K562 (cell line): ENCODE results near the gene CNTD1. TPM values are rescaled to one million over a fixed set of nuclear protein-coding genes. Genes with fewer than 3 reads are reported as not detected.
A peak's percentile ranks its signal among the peaks of the same experiment; 100 is the strongest.

ENCODE experiments used
- ATF2 ChIP-seq: sonication (generic); formaldehyde crosslinking; IDR thresholded peaks from 2 replicates; pipeline ENCODE4 v1.8.1; 2022; ENCODE audit warnings: missing genetic modification reagents
- BCOR ChIP-seq: fragments of 450-650 bp; IDR thresholded peaks from 2 replicates; pipeline ENCODE4 v1.6.1; 2016
- CTCF ChIP-seq, 3 experiments: IDR thresholded peaks in 2 of 3; conservative IDR thresholded peaks in 1 of 3; 2 replicates each; pipeline ENCODE4 v1.5.1; 2011 to 2012; ENCODE audit warnings: low read length in 3 of 3, mild to moderate bottlenecking in 3 of 3, control low read depth in 2 of 3, improper control_type of control experiment in 1 of 3, inconsistent platforms in 1 of 3, low read depth in 1 of 3, mixed read lengths in 1 of 3, moderate library complexity in 1 of 3; ENCODE audit not compliant: insufficient read depth in 2 of 3
- E2F5 ChIP-seq: sonication (generic); formaldehyde crosslinking; IDR thresholded peaks from 2 replicates; pipeline ENCODE4 v1.8.0; 2022; ENCODE audit warnings: mild to moderate bottlenecking, missing genetic modification reagents
- FOXJ2 ChIP-seq: fragments of 200-800 bp; sonication (Bioruptor generic); IDR thresholded peaks from 2 replicates; pipeline ENCODE4 v1.6.1; 2016; ENCODE audit warnings: missing genetic modification characterization, missing compliant biosample characterization
- GATA2 ChIP-seq: sonication (generic); formaldehyde crosslinking; IDR thresholded peaks from 2 replicates; pipeline ENCODE4 v1.4.0; 2020; ENCODE audit warnings: mild to moderate bottlenecking, missing genetic modification reagents
- HDAC6 ChIP-seq: IDR thresholded peaks from 2 replicates; pipeline ENCODE4 v1.6.1; 2012; ENCODE audit warnings: low read depth, mild to moderate bottlenecking, control low read depth, inconsistent platforms, low read length, moderate library complexity
- KDM4B ChIP-seq, 2 experiments: fragments of 450-650 bp in 1 of 2; sonication (generic) in 1 of 2; IDR thresholded peaks; 2 replicates each; pipeline ENCODE4 v1.6.1; 2016 to 2017; ENCODE audit warnings: borderline replicate concordance in 2 of 2, antibody characterized with exemption in 1 of 2, low read depth in 1 of 2, mild to moderate bottlenecking in 1 of 2
- MED1 ChIP-seq: sonication (generic); formaldehyde crosslinking; IDR thresholded peaks from 2 replicates; pipeline ENCODE4 v1.8.1; 2023; ENCODE audit warnings: missing genetic modification reagents, borderline replicate concordance
- NEUROD1 ChIP-seq: fragments of 150-350 bp; IDR thresholded peaks from 2 replicates; pipeline ENCODE4 v1.6.1; 2014; ENCODE audit warnings: borderline replicate concordance, low read length, low read depth; ENCODE audit not compliant: partially characterized antibody
- POLR3G ChIP-seq: IDR thresholded peaks from 2 replicates; pipeline ENCODE4 v1.6.1; 2011; ENCODE audit not compliant: insufficient read length, insufficient replicate concordance; ENCODE audit errors: extremely low read depth
- RFX7 ChIP-seq: fragments of 250-450 bp; sonication (Bioruptor Pico); IDR thresholded peaks from 2 replicates; pipeline ENCODE4 v1.5.1; 2021; ENCODE audit warnings: mild to moderate bottlenecking
- RHOXF2B ChIP-seq: fragments of 250-450 bp; sonication (Bioruptor Pico); conservative IDR thresholded peaks from 2 replicates; pipeline ENCODE4 v1.5.1; 2021
- SOX6 ChIP-seq: fragments of 450-650 bp; IDR thresholded peaks from 2 replicates; pipeline ENCODE4 v1.6.1; 2014; ENCODE audit warnings: mild to moderate bottlenecking
- ZBTB7A ChIP-seq: IDR thresholded peaks from 2 replicates; pipeline ENCODE4 v1.6.1; 2011; ENCODE audit warnings: low read depth, mild to moderate bottlenecking, low read length, moderate library complexity, borderline replicate concordance; ENCODE audit not compliant: control insufficient read depth
- ZNF347 ChIP-seq: fragments of 450-650 bp; formaldehyde crosslinking; IDR thresholded peaks from 2 replicates; pipeline ENCODE4 v1.4.0; 2020; ENCODE audit warnings: low read depth, mild to moderate bottlenecking, moderate library complexity
- ZNF354B ChIP-seq: fragments of 250-450 bp; sonication (Bioruptor Pico); IDR thresholded peaks from 2 replicates; pipeline ENCODE4 v1.4.0; 2020
- ZNF398 ChIP-seq: fragments of 250-450 bp; sonication (Bioruptor Pico); IDR thresholded peaks from 2 replicates; pipeline ENCODE4 v1.8.0; 2021; ENCODE audit warnings: moderate library complexity, mild to moderate bottlenecking, inconsistent platforms
- ZNF507 ChIP-seq: conservative IDR thresholded peaks from 2 replicates; pipeline ENCODE4 v1.6.1; 2017; ENCODE audit warnings: missing genetic modification characterization, missing compliant biosample characterization
- ZNF57 ChIP-seq: fragments of 450-650 bp; formaldehyde crosslinking; IDR thresholded peaks from 2 replicates; pipeline ENCODE4 v1.4.0; 2020; ENCODE audit warnings: mild to moderate bottlenecking, moderate library complexity
- polyA plus RNA-seq, 8 experiments: library from polyadenylated mRNA; depleted of rRNA in 4 of 8; stranded (reverse) in 5 of 8; unstranded in 3 of 8; fragments of >200 nt; fragmentation: Nextera tagmentation in 2 of 8; fragmentation: Illumina TruSeq in 1 of 8; extraction: Ambion mirVana in 2 of 8; extraction: Trizol in 1 of 8; gene quantifications; 2 replicates each; pipeline versions ENCODE4 v1.2.1 to v1.2.3, GENCODE V29; 2011 to 2014; ENCODE audit warnings: inconsistent platforms in 1 of 8, missing spikeins in 1 of 8
- total RNA-seq, 7 experiments: library from RNA; depleted of rRNA in 6 of 7; stranded (reverse); fragments of >200 nt in 6 of 7; fragmentation: Illumina TruSeq in 2 of 7; extraction: Trizol in 2 of 7; gene quantifications; 2 replicates each; pipeline versions ENCODE4 v1.2.1 to v1.2.3, GENCODE V29; 2011 to 2021; ENCODE audit warnings: low replicate concordance in 1 of 7

CNTD1 gene
- total and polyA plus RNA-seq, 9 of the 15 experiments (the other 6 are each of a cell fraction or from before 2014, with no cell fraction given), result 0.12 to 0.86 (median 0.41) TPM; not detected in 1

DNA sequence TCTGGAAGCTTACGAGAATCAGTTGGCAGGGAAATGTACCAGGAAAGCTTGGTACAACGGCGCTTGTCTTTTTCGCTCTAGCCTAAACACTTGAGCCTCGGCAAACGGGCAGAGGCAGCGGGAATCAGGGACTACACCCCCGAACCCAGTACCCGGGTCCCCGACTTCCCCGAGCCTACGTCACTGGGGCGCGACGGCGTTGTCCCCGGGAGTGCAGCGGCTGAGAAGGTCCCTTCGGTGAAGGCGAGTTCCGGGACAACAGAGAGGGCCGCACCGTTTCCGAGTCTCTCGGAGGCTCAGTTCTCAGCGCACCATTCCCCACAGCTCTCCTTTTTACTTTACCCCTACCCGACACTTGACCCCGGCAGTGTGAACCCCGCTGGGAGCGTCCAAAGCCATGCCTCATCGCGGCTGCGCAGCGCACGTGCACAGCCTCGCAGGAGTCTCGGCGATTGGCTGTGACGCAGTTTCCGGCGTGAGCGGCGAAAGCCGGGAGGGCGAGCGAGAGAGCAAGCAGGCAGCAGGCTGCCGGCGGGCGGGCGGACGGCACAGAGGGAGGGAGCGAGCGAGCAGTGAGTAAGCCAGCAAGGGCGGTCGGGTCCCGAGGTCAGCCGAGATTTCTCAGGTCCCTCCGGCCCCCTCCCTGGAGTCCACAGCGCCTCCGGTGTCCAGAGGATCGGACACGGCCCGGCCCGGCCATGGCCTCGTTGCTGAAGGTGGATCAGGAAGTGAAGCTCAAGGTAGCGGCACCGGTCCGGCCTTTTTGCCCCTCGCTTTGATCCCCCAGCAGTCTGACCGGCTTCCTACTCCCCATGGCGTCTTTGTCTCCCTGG, 34.5 kb downstream of the CNTD1 start, which contains the start of gene PSME3 (continued):
- TF ChIP-seq ZNF398 (CRISPR knock-in tag) (no peak), SOX6 (0 out of 2 replicates have a peak, but pooled peaks have one; percentile 35), FOXJ2 (tag) (peak; percentile 23; the same call in 1 of the 2 replicates), KDM4B (IDR thresholded peaks at IDR 0.05; ENCODE audit: borderline replicate concordance in 2 of 2, low read depth in 1 of 2) (peak in 1 of 2 experiments; percentile 52; a peak in 1 of 4 replicates), ZNF354B (no peak), CTCF (IDR thresholded peaks at IDR 0.05 in 2 of 3, conservative IDR thresholded peaks at IDR 0.05 in 1 of 3; ENCODE audit: insufficient read depth in 2 of 3, low read depth in 1 of 3, low read length in 3 of 3) (peak in 1 of 3 experiments; percentile 1; a peak in 1 of 6 replicates), MED1 (CRISPR knock-in tag) (no peak), E2F5 (CRISPR knock-in tag) (no peak), RHOXF2B (no peak), ZNF507 (no peak), ZNF57 (CRISPR knock-in tag) (no peak), HDAC6 (no peak), POLR3G (no peak), BCOR (peak; percentile 68; the same call in 1 of the 2 replicates), NEUROD1 (peak; percentile 12), ZNF347 (CRISPR knock-in tag) (no peak), ZBTB7A (no peak), RFX7 (CRISPR knock-in tag) (no peak), GATA2 (CRISPR knock-in tag) (no peak), ATF2 (CRISPR knock-in tag) (no peak)
